ENCODE measurements around the gene CT47A1.
"Not testable (repeated sequence)": the region's sequence is repeated elsewhere in the genome, so short reads cannot be mapped to it uniquely, and the experiment has no call there.

GRCh38 chrX:120985660-120986059 is at the start of gene CT47A1:
- TF ChIP-seq, protein P1, sequence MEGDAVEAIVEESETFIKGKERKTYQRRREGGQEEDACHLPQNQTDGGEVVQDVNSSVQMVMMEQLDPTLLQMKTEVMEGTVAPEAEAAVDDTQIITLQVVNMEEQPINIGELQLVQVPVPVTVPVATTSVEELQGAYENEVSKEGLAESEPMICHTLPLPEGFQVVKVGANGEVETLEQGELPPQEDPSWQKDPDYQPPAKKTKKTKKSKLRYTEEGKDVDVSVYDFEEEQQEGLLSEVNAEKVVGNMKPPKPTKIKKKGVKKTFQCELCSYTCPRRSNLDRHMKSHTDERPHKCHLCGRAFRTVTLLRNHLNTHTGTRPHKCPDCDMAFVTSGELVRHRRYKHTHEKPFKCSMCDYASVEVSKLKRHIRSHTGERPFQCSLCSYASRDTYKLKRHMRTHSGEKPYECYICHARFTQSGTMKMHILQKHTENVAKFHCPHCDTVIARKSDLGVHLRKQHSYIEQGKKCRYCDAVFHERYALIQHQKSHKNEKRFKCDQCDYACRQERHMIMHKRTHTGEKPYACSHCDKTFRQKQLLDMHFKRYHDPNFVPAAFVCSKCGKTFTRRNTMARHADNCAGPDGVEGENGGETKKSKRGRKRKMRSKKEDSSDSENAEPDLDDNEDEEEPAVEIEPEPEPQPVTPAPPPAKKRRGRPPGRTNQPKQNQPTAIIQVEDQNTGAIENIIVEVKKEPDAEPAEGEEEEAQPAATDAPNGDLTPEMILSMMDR (IDR thresholded peaks at IDR 0.05) = not testable (repeated sequence)
- TF ChIP-seq POLR2A (IDR thresholded peaks at IDR 0.05) = not testable (repeated sequence)

All from Peyer's patch (tissue), 4 donors.